A549 treated with dexamethasone at 1 μM for 4 hours (cell line): ENCODE data around the gene CTDSPL2. TPM values are rescaled to one million over a fixed set of nuclear protein-coding genes. Genes with fewer than 3 reads are reported as not detected.

Source experiments
- total RNA-seq: library from RNA; stranded (reverse); fragments of 200-300 nt; extraction: Qiagen RNA extraction; gene quantifications from 5 replicates; pipeline ENCODE4 v1.2.3, GENCODE V29; 2022

CTDSPL2 gene
- 11.1 to 20.6 TPM (median 19.5 TPM) in 5 replicates for total RNA-seq

GRCh38 chr15:44426975-44427755 lies at the start of gene CTDSPL2:
Gene CTDSPL2, plus strand, starts transcription at chr15:44427629. Its CDS starts 31,386 bp downstream, at chr15:44459015.

DNA sequence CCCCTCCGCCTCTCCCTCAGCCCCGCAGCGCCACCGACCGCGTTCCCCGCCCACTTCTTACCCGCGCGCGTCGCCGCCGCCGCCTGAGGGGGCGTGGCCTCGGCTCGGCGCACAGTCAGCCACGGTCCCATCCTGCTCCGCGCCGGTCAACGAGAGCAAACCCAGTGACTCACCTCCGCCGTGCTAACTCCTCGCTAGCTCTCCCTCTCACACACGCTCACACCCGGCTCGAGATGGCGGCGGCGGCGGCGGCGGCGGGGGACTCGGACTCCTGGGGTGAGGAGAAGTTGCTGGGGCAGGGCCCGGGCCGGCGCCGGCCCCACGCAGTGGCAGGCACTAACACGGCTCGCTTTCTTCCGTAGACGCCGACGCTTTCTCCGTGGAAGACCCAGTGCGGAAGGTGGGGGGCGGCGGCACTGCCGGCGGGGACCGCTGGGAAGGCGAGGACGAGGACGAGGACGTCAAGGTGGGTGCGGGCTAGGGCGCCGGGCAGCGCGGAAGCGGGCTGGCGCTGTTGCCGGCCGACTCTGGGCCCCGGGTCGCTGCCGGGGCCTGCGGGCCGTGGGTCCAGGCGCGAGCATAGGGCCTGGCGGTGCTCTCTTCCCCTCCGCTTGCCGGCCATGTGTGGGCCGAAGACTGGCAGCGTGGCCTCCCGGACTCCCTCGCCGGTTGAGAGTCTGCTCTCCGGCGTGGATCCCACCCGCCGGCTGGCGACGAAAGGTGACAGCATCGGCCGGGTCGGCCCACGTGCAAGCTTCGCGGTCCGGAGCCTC lies 109.7 kb downstream of the CTDSPL2 start, which contains the start of gene EIF3J:
Gene EIF3J (plus strand): TSS at position 186 of the 773 bp plus-strand sequence. CDS start 48 bp downstream, at position 234.

Other genes starting within 250 kb of the CTDSPL2 start
- gene FRMD5, start 232.4 kb upstream of the CTDSPL2 start, total RNA-seq, result 1.8 to 2.3 TPM (median 2.0 TPM) in 5 replicates
- 25.3 to 33.6 TPM (median 30.6 TPM) in 5 replicates for gene GOLM2, start 138.9 kb upstream of the CTDSPL2 start, total RNA-seq
- 84.9 to 105 TPM (median 91.7 TPM) in 5 replicates for gene EIF3J, start 109.5 kb downstream of the CTDSPL2 start, total RNA-seq
- gene SPG11, start 236.0 kb downstream of the CTDSPL2 start, total RNA-seq, result 6.3 to 10.2 TPM (median 9.2 TPM) in 5 replicates